T follicular helper cell (primary cell): Measurements from ENCODE around the gene TRIM5.
"Not testable (repeated sequence)": the region's sequence is repeated elsewhere in the genome, so short reads cannot be mapped to it uniquely, and the experiment has no call there.

Experiments used
- DNase-seq: peaks from one replicate; pipeline ENCODE4 v3.0.0-alpha.2; 2020; ENCODE audit warnings: low read depth

Gene TRIM5

GRCh38 chr11:5688482-5688881, 3.6 kb upstream of the TRIM5 start:
- no peak for DNase-seq

- no peak for DNase-seq
Measured at GRCh38 chr11:5686426-5686825, 1.6 kb upstream of the TRIM5 start.

DNA sequence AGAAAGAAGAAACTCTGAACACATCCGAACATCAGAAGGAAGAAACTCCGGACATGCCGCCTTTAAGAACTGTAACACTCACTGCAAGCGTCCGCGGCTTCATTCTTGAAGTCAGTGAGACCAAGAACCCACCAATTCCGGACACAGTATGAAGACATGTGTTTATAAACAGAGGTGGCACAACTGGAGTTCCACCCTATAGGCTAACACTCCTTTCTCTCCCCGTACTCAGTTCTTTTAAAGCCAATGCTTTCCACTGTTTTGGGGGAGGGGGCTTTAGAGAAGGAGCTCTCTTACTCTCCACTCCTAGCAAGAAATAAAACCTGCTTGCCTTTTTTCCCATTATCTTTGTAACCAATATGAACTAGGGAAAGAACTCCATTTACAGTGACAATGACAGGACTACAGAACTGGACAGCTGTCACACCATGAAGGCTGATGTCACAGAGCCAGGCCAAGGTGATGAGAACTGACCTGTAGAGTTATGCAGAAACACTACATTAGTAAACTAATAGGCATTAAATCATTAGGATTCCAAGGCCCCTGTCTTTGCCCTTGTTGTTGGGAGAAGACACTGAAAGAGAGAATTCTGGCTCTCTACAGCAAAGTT, 733 bp downstream of the TRIM5 start:
- no peak for DNase-seq

DNA sequence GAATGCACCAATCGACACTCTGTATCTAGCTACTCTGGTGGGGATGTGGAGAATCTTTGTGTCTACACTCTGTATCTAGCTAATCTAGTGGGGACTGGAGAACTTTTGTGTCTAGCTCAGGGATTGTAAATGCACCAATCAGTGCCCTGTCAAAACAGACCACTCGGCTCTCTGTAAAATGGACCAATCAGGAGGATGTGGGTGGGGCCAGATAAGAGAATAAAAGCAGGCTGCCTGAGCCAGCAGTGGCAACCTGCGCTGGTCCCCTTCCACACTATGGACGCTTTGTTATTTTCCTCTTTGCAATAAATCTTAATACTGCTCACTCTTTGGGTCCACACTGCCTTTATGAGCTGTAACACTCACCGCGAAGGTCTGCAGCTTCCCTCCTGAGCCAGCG, 1.3 kb downstream of the TRIM5 start:
- DNase-seq = peak; percentile 2

DNA sequence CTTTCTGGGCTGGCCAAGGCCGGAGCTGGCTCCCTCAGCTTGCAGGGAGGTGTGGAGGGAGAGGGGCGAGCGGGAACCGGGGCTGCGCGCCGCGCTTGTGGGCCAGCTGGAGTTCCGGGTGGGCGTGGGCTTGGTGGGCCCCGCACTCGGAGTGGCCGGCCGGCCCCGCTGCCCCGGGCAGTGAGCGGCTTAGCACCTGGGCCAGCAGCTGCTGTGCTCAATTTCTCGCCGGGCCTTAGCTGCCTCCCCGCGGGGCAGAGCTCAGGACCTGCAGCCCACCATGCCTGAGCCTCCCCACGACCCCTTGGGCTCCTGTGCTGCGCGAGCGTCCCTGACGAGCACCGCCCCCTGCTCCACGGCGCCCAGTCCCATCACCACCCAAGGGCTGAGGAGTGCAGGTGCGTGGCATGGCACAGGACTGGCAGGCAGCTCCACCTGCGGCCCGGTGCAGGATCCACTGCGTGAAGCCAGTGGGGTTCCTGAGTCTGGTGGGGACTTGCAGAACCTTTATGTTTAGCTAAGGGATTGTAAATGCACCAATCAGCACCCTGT, 1.9 kb downstream of the TRIM5 start:
- DNase-seq = not testable (repeated sequence)

DNA sequence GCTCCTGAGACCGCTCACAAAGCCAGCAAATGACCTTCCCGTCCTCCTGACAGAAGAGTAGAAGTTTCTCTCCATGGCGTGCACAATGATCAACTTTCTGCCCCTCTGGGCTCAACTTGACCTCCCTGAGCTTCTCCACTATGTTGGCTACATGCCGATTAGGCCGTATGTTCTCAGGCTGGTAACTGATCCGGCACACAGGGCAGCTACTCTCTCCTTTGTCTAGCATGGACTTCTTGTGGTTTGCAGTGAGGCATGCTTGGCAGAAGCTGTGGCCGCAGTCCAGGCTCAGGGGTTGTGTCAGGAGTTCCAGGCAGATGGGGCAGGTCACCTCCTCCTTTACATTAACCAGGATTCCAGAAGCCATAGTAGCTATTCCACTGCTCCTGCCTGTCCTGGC, 5.1 kb downstream of the TRIM5 start:
- DNase-seq = no peak

DNA sequence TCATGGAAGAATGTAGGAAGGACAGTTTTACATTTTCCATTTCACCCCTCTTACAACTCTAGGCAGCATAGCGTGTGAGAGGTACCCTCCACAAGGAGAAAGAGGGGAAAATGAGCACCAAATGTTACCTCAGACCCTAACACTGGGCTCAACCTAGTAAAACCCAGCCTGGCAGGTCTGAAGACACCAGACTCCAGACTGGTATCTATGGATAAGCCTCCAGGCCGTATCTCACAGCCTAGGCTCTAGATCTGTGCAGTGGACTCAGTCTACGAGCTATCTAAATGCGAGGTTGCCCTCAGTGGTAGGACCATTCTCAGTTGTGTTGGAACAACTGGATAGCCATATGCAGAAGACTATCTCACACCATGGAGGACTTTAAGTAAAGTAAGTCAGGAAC, 10.5 kb downstream of the TRIM5 start:
- no peak for DNase-seq

DNA sequence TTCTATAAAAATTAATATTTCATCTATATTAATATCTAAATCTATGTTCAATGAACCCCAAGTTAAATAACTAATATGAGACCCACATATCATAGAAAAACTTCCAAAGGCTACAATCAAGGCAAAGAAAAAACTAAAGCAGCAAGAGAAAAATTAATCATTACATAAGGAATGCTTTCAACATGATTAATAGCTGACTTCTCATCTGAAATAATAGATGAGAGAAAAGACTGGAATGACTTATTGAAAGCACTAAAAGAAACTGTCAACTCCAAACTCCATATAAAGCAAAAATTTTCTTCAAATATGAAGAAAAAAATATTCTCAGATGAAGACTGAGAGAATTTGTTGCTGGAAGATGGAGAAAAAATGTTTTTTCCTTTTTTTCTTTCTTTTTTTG, 13.0 kb downstream of the TRIM5 start:
- DNase-seq = no peak

DNA sequence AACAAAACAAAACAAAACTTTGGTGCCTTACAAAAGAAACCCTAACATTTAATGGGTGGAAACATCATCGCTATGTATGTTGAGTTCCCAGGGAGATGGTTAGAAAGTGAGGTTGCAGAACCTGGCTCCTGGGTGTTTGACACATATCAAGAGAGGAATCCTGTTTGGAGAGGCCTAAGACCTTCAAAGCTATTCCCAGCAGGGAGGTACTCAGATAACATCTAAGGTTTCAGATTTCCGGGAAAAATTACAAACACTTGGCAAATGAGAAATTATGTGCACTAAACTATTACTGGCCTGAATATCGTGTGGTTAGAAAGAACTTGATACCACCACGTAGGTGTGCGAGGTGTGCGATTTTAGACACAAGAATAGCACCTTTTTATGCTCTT, 18.5 kb downstream of the TRIM5 start:
- DNase-seq = no peak

GRCh38 chr11:5665746-5666401, 19.0 kb downstream of the TRIM5 start:
- DNase-seq = no peak

GRCh38 chr11:5665051-5665570, 19.8 kb downstream of the TRIM5 start:
- DNase-seq = no peak

- no peak for DNase-seq
Measured at GRCh38 chr11:5663511-5663910, 21.4 kb downstream of the TRIM5 start.

DNA sequence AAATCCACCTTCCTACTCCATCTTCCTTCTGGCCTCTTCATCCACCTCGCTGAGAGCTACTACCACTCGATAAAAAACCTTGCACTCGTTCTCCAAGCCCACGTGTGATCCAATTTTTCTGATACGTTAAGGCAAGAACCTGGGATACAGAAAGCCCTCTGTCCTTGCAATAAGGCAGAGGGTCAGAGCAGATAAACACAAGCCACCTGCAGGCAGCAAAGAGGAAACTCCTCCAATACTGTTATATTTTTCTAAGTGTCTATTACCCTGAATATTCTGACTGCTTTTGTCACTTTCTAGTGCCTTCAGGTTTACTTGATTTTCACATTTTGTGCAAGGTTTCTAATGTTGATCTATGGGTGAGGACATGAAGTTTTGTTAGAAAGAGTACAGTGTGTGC, 26.6 kb downstream of the TRIM5 start:
- no peak for DNase-seq

- DNase-seq = not testable (repeated sequence)
Measured at GRCh38 chr11:5656956-5657355, 27.9 kb downstream of the TRIM5 start.

DNA sequence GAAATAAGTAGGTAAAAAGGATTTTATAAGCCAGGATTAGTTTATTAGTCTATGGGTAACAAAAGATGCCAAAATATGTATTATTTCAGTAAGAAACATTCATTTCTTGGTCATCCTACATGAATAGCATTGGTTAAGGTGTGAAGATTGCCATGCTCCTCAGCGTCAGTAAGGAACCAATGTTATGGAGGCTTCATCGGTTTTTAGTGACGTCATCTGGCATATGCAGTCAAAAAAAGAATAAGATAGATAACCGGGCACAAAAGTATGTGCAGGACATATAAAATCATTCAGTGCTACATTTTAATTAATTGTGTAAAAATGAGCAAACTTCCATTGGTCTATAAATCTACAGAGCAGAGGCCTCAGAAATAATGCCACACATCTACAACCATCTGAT, 29.4 kb downstream of the TRIM5 start:
- DNase-seq = no peak

GRCh38 chr11:5646139-5646538, 38.7 kb downstream of the TRIM5 start:
- DNase-seq = no peak

GRCh38 chr11:5643585-5643984, 41.3 kb downstream of the TRIM5 start:
- no peak for DNase-seq

DNA sequence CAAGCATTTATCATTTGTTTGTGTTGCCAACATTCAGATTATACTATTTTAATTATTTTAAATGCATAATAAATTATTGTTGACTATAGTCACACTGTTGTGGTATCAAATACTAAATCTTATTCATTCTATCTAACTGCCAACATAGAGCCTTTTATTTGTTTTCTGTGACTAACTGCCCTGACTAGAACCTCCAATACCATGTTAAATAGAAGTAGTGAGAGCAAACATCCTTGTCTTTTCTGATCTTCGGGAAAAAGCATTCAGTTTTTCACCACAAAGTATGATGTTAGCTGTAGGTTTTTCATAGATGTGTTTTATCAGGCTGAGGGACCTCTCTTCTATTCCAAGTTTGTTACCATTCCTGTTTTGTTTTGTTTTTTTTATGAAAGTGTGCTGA, 44.9 kb downstream of the TRIM5 start:
- DNase-seq = no peak

DNA sequence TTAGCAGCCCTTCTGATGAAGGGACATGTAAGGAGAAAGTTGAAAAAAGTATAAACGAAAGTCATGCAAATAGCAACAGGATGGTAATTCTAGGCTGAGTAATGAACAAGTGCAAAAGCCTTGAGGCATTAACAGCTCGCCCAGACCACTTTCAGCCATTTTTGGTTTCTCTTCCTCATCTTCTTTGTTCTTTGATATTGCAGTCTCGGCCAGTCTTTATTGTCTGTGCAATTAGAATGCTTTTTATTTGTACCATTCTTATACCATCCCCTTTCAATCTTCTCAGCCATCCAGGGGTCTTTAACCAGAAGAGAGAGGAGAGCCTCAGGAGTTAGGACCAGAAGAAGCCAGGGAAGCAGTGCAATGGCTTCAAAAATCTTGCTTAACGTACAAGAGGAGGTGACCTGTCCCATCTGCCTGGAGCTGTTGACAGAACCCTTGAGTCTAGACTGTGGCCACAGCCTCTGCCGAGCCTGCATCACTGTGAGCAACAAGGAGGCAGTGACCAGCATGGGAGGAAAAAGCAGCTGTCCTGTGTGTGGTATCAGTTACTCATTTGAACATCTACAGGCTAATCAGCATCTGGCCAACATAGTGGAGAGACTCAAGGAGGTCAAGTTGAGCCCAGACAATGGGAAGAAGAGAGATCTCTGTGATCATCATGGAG, 52.8 kb downstream of the TRIM5 start:
- DNase-seq = no peak

DNA sequence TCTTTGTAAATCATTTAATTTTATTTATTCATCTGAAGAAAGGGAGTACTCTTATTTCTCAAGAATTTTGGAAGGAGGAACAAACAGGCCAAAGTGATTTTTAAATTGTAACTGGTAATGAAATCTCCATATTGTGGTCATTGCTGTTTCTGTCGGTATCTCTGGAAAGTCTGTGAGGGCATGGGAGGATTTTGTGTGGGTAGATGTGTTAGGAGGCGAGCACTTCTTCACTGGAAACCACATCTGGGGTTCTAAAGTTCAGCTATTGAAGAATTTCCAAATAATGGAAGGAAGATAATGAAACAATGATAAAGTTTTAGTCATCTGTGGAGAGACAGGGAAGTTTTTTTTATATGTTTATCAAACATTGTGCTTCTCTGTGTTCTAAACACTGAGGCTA, 53.5 kb downstream of the TRIM5 start:
- no peak for DNase-seq

- DNase-seq = no peak
Measured at GRCh38 chr11:5626196-5626595, 58.7 kb downstream of the TRIM5 start.

- no peak for DNase-seq
Measured at GRCh38 chr11:5625281-5625680, 59.6 kb downstream of the TRIM5 start.
